Inflammatory macrophage (primary cell): ENCODE data around the gene CCDC192.

Source experiments
- DNase-seq, 2 donors: peaks; one replicate each; pipeline ENCODE4 v3.0.0-alpha.2; 2020 to 2022

Gene CCDC192

GRCh38 chr5:127892467-127893207 is 189.4 kb downstream of the CCDC192 start:
- no peak for DNase-seq

- DNase-seq = no peak
These were observed 190.0 kb downstream of the CCDC192 start for GRCh38 chr5:127893232-127893631.

DNA sequence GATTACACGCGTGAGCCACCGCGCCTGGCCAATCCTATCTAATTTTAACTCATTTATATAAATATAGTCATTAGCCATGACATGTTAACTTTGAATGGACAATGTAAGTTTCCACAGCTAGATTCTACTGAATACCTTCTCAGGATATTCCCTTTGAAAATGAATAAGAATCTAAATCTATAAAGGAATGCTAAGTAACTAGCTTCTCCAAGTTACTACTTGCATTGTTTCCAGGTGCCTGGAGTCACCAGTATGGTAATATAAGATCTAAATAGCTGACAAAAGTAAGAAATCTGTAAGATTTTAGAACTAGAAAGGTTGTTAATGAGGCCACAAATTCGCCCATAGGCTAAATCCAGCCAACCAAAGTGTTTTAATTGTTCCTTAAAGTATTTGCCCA is 191.3 kb downstream of the CCDC192 start:
- DNase-seq = no peak

GRCh38 chr5:127898551-127899213 is 195.5 kb downstream of the CCDC192 start:
- peak; percentile 7 to 9 for DNase-seq

GRCh38 chr5:127899214-127899610 is 196.0 kb downstream of the CCDC192 start:
- DNase-seq = no peak

DNA sequence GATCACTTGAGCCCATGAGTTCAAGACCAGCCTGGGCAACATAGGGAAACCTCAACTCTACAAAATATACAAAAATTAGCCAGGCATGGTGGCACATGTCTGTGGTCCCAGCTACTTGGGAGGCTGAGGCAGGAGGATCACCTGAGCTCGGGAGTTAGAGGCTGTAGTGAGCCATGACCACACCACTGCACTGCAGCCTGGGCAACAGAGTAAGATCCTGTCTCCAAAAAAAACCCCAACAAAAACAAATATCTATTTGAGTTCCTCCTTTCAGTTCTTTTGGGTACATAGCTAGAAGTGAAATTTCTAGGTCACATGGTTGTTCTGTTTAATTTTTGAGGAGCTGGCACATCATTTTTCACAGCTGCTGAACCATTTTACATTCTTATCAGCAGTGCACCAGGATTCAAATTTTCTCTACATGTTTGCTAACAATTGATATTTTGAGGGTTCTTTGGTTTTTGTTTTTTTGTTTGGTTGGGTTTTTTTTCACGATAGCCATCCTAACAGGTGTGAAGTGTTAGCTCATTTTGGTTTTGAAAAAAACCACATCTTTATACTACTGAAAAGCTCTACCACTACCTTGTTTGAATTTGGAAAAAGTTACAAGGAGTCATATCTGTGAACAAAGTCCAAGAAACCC is 203.5 kb downstream of the CCDC192 start:
- DNase-seq = no peak

GRCh38 chr5:127907907-127908306 is 204.7 kb downstream of the CCDC192 start:
- DNase-seq = no peak

GRCh38 chr5:127909066-127909465 is 205.9 kb downstream of the CCDC192 start:
- peak; percentile 25 to 38 for DNase-seq

- no peak for DNase-seq
These were observed 206.6 kb downstream of the CCDC192 start for GRCh38 chr5:127909821-127910220.

DNA sequence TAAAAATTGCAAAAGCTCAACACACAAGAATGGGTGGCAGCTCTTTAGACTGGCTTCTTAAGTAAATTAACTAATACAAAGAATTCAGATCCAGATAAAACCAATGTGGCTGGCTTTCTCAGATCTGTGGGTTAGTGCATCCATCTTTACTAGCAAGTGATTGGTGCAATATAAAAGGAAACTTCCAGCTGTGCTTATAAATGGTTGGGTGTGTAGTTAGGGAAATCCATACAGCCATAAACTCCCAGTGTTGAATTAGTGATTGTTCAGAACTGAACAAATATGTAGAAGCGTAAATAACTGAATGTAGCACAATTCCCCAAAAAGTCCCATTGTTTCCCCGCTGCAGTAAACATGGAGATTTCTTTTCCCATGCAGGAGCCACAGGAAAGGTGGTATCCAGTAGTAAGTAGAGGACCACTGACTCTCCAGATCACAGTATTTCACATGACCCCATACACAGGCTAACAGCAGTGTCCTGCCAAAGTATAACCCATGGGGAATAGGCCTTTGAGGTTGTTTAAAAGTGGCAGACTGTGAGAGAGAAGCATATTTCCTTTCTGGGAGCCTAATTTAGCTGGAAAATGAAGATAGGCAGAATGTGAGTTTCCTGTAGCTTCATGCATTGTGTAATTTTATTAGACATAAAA is 207.2 kb downstream of the CCDC192 start:
- no peak for DNase-seq

DNA sequence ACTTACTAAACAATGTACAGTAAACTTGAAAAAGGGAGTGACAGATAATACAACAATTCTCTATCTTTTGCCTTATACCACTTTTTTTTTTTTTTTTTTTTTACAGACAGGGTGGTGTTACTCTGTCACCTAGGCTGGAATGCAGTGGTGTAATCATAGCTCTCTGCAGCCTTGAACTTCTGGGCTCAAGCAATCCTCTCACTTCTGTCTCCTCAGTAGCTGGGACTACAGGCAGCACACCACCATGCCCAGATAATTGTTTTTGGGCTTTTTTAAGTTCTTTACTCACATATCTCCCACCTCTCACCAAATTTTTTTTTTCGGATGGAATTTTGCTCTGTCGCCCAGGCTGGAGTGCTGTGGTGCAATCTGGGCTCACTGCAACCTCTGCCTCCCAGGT is 208.4 kb downstream of the CCDC192 start:
- no peak for DNase-seq

DNA sequence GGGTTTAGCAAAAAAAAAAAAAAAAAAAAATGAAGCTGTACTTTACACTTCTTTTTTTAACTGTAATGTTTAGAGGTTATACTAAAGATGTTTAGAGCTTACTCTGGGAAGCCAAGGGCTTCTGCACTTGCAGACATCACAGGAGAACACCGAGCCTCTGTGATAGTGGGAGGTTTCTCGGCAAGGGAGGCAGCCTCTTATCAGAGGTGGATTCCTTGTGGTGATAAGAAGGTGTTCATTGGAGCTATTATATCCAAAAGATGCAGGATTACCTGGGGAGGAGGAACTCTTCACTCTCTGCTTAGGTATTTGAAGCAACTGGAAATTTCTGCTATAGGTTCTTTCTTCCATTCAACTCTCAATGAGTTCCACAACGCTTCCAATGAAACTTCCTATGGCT is 209.2 kb downstream of the CCDC192 start:
- no peak for DNase-seq

DNA sequence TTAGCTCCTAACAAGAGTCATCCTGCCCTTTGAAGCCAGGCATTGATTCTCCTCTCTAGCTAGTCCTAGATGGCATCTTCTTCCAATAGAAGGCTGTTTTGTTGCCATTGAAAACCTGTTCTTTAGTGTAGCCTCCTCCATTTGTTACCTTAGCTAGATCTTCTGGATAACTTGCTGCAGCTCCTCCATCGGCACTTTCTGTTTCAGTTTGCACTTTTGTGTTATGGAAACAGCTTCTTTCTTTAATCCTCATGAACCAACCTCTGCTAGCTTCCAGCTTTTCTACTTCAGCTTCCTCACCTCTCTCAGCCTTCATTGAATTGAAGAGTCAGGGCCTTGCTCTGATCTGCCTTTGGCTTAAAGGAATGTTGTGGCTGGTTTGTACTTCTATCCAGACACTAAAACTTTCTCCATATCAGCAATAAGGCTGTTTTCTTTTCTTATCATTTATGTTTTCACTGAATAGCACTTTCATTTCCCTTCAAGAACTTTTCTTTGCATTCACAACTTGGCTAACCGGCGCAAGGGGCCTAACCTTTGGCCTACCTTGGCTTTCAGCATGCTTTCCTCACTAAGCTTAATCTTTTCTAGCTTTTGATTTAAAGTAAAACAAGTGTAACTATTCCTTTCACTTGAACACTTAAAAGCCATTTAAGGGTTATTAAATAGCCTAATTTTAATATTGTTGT is 213.8 kb downstream of the CCDC192 start:
- DNase-seq = no peak

DNA sequence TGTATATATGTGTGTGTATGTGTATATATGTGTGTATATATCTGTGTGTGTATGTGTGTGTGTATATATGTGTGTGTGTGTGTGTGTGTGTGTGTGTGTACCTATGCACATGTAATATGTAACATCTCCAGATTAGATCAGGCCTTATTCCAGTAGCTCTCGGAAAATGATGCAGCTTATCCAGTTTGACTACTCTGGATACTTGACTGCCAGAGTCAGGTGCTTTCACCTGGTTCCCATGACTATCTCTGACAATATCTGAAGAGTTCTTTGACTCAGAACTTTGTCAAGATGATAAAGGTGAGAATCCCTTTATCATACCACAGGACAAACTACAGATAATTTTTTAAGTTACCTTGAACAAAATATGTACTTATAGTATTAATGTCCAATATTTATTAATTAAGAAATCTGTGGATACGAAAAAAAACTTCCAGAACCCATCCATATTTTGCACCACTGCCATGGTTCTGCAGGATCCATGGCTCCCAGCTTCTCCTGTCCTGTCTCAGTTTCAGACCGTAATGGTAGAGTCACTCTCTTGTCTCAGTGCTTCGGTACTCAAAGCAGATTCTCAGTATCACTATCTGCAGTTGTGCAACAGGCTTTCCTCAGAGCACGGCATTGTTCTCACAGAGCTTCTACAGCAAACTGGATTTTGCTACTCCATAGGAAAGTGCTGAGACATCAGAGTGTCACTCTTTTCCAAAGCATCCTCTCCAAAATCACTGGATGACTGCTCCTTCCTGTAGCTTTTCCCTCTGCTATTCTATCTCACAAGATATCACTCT is 216.0 kb downstream of the CCDC192 start:
- no peak for DNase-seq

GRCh38 chr5:127919818-127920217 is 216.6 kb downstream of the CCDC192 start:
- no peak for DNase-seq

DNA sequence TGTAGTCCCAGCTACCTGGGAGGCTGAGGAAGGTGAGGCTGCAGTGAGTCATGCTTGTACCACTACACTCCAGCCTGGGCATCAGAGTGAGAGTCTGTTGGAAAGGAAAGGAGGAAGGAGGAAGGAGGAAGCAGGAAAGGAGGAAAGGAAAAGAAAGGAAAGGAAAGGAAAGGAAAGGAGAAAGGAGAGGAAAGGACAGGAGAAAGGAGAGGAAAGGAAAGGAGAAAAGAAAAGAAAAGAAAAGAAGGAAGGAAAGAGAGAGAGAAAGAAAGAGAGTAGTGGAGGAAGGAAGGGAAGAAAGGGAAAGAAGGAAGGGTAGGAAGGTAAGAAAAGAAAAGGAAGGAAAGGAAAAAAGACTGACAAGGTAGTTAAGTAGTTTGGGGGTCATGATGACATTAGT is 217.7 kb downstream of the CCDC192 start:
- no peak for DNase-seq

DNA sequence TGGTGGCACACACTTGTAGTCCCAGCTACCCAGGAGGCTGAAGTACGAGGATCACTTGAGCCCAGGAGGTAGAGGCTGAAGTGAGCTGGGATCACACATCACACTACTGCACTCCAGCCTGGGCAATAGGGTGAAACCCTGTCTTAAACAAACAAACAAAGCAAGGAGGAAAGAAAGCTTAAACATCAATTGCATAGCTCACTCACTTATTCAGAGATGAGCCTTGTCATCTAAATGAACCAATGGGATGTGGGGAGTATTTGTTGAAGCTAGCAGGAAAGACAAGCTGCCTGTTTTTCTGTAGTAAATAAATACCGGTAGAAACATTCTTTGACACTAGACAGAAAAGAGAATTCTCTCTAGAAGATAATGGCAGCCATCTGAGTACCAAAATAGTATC is 219.4 kb downstream of the CCDC192 start:
- DNase-seq = no peak

GRCh38 chr5:127923804-127924570 is 220.8 kb downstream of the CCDC192 start:
- no peak for DNase-seq

DNA sequence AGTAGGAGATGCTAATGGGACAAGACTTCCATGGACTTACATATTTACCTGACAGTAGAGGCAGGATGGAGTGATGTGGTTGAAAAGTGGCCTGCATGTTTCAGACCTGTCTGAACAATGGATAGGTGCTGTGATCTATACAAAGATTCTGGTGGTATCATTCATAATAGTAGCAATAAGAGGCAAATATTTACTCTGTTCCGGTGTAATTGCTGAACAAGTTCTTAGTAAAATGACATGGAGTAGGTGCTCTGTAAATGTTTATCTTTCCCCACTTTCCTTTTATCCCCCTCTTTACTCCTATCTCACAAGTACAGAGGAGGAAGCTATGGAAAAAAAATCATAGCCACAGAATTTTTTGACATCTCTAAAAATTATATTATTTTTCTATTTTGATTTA is 221.4 kb downstream of the CCDC192 start:
- no peak for DNase-seq

DNA sequence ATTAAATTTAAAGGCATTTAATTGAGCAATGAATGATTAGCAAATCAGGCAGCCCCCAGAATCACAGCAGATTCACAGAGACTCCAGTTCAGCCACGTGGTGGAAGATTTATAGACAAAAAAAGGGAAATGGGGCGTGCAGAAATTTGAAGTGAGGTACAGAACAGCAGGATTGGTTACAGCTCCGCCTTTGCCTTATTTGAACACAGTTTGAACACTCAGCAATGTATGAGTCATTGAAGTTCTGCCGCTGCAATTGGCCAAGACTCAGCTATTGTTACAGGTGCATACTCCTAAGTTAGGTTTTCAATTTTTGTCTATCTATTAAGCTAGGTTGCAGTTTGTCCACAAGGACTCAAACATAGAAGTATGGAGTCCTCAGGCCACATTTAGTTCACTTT is 222.7 kb downstream of the CCDC192 start:
- peak; percentile 2 to 11 for DNase-seq

- DNase-seq = no peak
These were observed 223.8 kb downstream of the CCDC192 start for GRCh38 chr5:127926974-127927373.
